Hematopoietic multipotent progenitor cell treated with erythropoietin and hydrocortisone succinate and interleukin-3 and kit ligand, for 8 days (in vitro differentiated cells): ENCODE measurements around the gene NDUFS3.

ENCODE experiments used
- DNase-seq: peaks from one replicate; pipeline ENCODE4 v3.0.0-alpha.2; 2015

NDUFS3 gene

GRCh38 chr11:47592251-47592650 is 13.4 kb downstream of the NDUFS3 start:
- no peak for DNase-seq

- DNase-seq = no peak
Observed at GRCh38 chr11:47592970-47593369, 14.1 kb downstream of the NDUFS3 start.

- DNase-seq = no peak
Observed at GRCh38 chr11:47593492-47593933, 14.6 kb downstream of the NDUFS3 start.

GRCh38 chr11:47593934-47594855 is 15.3 kb downstream of the NDUFS3 start, which contains the start of gene C1QTNF4:
C1QTNF4 (minus strand) TSS chr11:47594411; CDS start chr11:47590810, 3,601 bp downstream.
- DNase-seq = no peak

GRCh38 chr11:47595029-47595428 is 16.2 kb downstream of the NDUFS3 start:
- no peak for DNase-seq

DNA sequence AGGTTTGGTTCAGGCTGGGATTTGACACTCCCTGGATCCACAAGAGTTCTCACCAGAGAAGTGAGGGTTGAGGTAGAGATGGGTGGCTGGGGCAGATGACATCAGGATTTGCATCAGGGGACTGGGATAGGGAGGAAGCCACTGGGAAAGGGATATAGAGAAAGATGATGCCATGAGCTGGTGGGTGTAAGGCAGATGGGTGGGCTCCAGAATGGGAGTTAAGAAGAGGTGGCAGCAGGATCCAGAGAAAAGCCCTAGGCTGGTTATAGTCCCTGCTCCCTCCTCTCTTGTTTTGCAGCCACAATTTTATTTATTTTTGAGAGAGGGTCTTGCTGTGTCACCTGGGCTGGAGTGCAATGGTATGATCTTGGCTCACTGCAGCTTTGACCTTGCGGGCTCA is 17.1 kb downstream of the NDUFS3 start:
- no peak for DNase-seq

- no peak for DNase-seq
Observed at GRCh38 chr11:47599902-47600301, 21.0 kb downstream of the NDUFS3 start.

DNA sequence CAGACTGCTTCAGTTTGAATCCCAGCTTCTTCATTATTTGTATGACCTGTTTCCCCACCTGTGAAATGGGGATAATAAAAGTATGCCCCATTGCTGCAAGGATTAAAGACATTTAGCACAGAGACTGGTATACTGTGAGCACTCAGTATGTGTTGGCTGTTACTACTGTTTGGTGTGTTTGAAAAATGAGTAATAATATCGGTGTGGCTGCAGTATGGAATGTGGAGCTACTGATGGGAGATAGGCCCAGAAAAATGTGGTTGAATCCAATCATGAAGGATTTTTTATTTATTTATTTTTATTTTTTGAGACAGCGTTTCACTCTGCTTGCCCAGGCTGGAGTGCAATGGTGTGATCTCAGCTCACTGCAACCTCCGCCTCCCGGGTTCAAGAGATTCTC is 24.4 kb downstream of the NDUFS3 start:
- DNase-seq = no peak

GRCh38 chr11:47605921-47606320 is 27.0 kb downstream of the NDUFS3 start:
- no peak for DNase-seq

DNA sequence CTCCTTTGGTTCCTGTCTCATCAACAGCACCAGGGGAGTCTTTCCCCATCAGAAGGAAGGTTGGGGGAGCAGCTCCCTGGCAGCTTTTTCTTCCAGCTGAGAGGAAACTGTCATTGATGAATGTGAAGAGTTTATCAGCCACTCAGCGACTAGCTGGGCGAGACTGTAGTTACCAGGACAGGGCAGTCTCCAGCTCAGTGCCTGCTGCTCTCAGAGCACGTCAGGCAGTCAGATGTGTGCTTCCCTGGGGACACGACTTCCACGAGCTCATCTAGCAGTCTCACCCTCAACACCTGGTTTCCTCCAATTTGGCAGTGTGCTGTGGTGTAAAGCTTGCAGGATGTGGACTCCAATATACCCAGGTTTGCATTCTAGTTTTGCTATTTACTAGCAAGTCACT is 27.9 kb downstream of the NDUFS3 start:
- no peak for DNase-seq

DNA sequence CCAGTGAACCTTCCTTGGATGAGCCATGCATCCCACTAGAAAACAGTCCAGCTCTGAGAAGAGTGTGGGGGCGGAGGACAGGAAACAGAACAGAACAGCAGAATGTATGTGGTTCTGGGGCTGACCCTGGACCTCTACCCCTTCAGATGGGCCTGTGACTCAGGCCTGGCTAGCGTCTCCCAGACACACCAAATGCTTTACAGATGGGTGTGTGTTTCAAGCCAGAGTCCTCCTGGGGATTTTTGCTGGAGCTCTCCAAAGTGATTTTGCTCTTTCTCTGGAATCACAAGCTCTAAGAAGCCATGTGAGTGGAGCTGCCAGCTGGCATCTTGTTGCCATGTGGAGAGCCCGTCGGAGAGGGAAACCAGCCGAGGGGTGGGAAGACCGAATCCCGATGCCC is 28.5 kb downstream of the NDUFS3 start:
- no peak for DNase-seq

DNA sequence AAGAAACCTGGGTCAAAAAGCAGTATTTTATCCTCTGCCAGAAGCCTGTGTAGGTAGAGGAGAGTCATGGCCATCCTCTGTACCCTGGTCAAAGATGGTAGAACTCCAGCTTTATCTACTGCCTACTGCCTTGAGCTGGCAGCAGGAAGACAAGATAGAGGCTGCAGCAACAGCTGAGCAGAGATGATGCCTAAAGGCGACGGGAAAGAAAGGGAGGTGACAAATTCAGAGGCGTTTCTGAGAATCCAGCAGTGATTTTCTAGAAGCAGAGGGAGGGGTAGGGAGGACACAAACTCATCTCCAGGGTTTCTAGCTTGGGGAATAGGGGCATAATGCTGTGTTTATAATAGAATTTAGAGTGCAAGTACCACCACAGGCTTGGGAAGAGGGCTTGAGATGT is 30.8 kb downstream of the NDUFS3 start:
- peak; percentile 90 for DNase-seq

DNA sequence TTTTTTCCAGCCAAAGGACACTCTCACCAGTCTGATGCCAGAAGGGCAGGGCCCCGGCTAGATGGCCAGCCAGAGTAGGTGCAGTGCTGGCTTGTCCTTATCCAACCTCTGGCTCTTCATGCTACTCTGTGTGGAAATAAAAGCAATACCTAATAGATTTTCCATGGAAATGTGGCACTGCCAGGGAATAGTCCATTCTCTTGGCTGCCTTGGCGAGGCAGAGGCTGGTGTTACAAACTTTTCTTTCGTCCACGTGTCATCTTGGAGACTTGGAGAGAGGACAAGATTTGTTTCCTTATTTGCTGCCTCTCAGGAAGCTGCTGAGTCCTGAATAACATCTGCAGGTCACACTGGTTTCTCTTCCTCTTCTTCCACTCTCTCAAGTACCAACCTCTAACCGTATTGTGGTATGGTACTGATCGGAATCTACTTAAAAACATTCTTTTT is 32.5 kb downstream of the NDUFS3 start:
- no peak for DNase-seq

GRCh38 chr11:47615249-47615648 is 36.4 kb downstream of the NDUFS3 start:
- no peak for DNase-seq

- DNase-seq = peak; percentile 69
Observed at GRCh38 chr11:47616726-47617416, 38.0 kb downstream of the NDUFS3 start.

GRCh38 chr11:47617417-47617809 is 38.5 kb downstream of the NDUFS3 start:
- DNase-seq = no peak

DNA sequence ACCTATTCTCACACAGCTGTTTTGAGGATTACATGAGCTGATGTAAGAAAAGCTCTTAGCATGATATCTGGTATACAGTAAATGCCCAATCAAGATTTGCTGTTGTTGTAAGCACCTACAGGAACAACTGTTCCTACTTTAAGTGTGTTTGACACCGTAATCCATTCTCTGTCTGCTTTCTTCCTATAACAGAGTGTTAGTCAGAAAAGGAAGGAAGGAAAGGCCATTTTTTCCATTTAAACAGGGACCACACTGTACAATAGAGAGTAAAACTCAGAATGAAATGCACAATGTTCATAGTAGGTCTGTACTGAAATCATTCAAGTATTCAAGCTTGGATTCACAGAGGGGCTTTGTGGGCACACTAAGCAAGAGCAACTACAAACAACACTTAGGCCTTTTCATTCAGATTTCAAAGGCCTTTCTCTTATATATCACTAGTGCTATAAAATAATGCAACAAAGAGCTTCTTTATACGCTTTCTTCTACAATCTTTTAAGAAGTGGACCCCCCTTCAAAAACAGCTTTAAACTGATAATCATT is 42.0 kb downstream of the NDUFS3 start:
- DNase-seq = no peak

GRCh38 chr11:47626234-47626633 is 47.4 kb downstream of the NDUFS3 start:
- DNase-seq = no peak

GRCh38 chr11:47628026-47628425 is 49.2 kb downstream of the NDUFS3 start:
- no peak for DNase-seq

DNA sequence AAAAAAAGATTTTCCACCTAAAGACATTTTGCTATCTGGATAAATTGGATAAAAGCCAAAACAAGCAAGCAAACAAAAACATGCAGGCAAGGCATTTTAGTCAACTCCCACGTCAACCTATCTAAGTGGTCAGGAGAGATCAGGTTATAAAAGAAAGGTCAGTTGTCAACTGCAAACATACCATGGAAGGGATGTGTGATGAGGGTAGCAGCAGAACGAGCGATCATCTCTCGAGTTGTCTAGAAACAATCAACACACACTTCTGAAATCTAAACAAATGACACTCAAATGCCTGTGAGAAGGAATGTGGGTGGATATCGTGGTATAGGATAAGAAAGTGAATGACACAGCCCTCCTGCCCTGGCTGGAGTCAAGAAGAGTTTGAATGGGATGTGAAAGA is 52.6 kb downstream of the NDUFS3 start:
- DNase-seq = no peak
